ENCODE results near the gene TDP1. TPM values are rescaled to one million over a fixed set of nuclear protein-coding genes. Genes with fewer than 3 reads are reported as not detected.

Gene TDP1
- total RNA-seq, 1 donor from 2014 or later: 75.6 TPM

GRCh38 chr14:90091393-90091792 lies 135.7 kb downstream of the TDP1 start:
- peaks cover 12% of the 10 kb centered on the region for H3K27me3 Mint-ChIP-seq

GRCh38 chr14:90093942-90094595 lies 138.3 kb downstream of the TDP1 start:
- intact Hi-C loops (cut with micrococcal nuclease): no loop called here
- Mint-ChIP-seq H3K4me3 (peak overlapping the region; percentile 34), H3K27me3 (peaks cover 4% of the 10 kb centered on the region), H3K27ac (peak overlapping the region; percentile 65), H3K36me3 (ENCODE audit: low read depth) (peaks cover 4% of the 10 kb centered on the region), H3K4me1 (peaks cover 16% of the 10 kb centered on the region), H3K9me3 (peaks cover 23% of the 10 kb centered on the region)
- DNase-seq: peak; percentile 62

More at GRCh38 chr14:90091393-90091792, 135.7 kb downstream of the TDP1 start:
- Mint-ChIP-seq H3K4me3 (no peak overlapping the region), H3K9me3 (peaks cover 26% of the 10 kb centered on the region), H3K36me3 (ENCODE audit: low read depth) (peaks cover 4% of the 10 kb centered on the region), H3K27ac (no peak overlapping the region), H3K4me1 (peaks cover 16% of the 10 kb centered on the region)
- no peak for DNase-seq
- intact Hi-C loops (cut with micrococcal nuclease): no loop called here

Other genes starting within 250 kb of the TDP1 start
- 6.8 and 7.8 TPM in 2 replicates for gene EFCAB11, start 1.2 kb upstream of the TDP1 start, total RNA-seq
- gene KCNK13, start 106.1 kb downstream of the TDP1 start, total RNA-seq: not detected in 2 replicates

Data from activated CD4-positive, alpha-beta T cell treated with anti-CD3 and anti-CD28 coated beads, Interleukin-2, amount 10 ng/mL, durations not matched to agents 24 days and 14 days (primary cell).